ENCODE data around the gene SEMA6B.

- TF ChIP-seq EZH2phosphoT487 (IDR thresholded peaks at IDR 0.05; ENCODE audit: borderline replicate concordance, low read depth) (no peak), CTCF (IDR thresholded peaks at IDR 0.05) (no peak), RAD21 (IDR thresholded peaks at IDR 0.05; ENCODE audit: low read length) (no peak), USF1 (IDR thresholded peaks at IDR 0.05; ENCODE audit: borderline replicate concordance, low read depth) (no peak), MAX (IDR thresholded peaks at IDR 0.05; ENCODE audit: low read depth) (no peak), TAF1 (IDR thresholded peaks at IDR 0.05; ENCODE audit: borderline replicate concordance, low read depth, low read length) (no peak)
These were observed 21.6 kb upstream of the SEMA6B start for GRCh38 chr19:4580961-4581665.
